ENCODE measurements around the gene P3H1. TPM values are rescaled to one million over a fixed set of nuclear protein-coding genes. Genes with fewer than 3 reads are reported as not detected.
"Not testable (repeated sequence)": the region's sequence is repeated elsewhere in the genome, so short reads cannot be mapped to it uniquely, and the experiment has no call there.

P3H1 gene
- 10 to 100 TPM; 40.1 to 43.3 TPM for total RNA-seq

DNA sequence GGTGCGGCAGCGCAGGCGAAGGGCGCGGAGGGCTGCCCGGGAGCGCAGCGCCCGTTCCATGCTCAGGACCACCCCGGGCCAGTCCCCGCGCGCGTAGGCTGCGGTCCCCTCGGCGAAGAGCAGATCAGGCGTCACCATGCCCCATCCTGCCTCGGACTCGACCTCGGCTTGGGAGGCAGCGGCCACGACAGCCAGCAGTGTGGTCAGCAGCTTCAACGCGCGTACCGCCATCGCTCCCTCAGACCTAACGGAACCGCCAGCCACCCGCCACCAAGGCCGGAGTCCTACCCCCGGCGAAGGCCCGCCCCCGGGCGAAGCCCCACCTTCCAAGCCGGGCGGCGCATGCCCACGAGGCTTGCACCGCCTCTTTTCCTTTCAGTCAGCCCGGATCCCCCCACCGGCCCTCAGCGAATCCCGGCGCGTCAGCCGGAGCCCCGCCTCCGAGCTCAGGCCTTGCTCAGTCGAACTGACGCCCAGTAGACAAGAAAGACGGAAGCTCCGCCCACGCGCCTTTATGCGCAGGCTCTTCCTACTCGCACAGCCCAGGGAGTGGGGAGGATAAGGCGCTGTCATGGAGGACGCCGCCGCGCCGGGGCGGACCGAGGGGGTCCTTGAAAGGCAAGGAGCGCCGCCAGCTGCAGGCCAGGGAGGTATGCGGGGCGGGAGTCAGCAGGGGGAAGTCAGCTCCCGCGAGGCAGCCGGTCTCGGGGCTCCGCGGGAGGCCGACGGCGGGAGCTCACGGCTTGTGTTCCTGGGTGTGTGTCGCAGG is at the start of gene P3H1, which contains the start of gene C1orf50:
P3H1 (minus strand) TSS at position 288 of the 769 bp plus-strand sequence; CDS start at position 231, 57 bp downstream.
C1orf50 (plus strand) TSS at position 509 of the 769 bp plus-strand sequence; CDS start at position 572, 63 bp downstream.
- ChIA-PET CTCF (interaction anchor here (0.6 to 3.8 kb wide), 22 partner anchors 9 to 1947 kb away, joined by 3 to 29 read pairs (median 5); partner anchors contain the start of genes CCDC30, CFAP57, EBNA1BP2 and PPIH), POLR2A (interaction anchor here (0.6 to 4.1 kb wide), 49 partner anchors 9 to 883 kb away, joined by 3 to 55 read pairs (median 4); partner anchors contain the start of genes CCDC30, CFAP57, CLDN19 and EBNA1BP2)
- peak; percentile 100 for DNase-seq
- Mint-ChIP-seq H3K4me1 (peaks cover 36% of the 10 kb centered on the region), H3K27ac (peak within 1 kb of the TSS; percentile 85), H3K36me3 (ENCODE audit: low read depth) (peaks cover 17% of the 10 kb centered on the region), H3K4me3 (no peak within 1 kb of the TSS), H3K27me3 (no peaks in the 10 kb centered on the region), H3K9me3 (no peaks in the 10 kb centered on the region)

GRCh38 chr1:42815941-42816584 is 49.2 kb upstream of the P3H1 start:
- Mint-ChIP-seq H3K27ac (peak overlapping the region; percentile 75), H3K4me3 (peak overlapping the region; percentile 79), H3K9me3 (no peaks in the 10 kb centered on the region), H3K27me3 (no peaks in the 10 kb centered on the region), H3K36me3 (ENCODE audit: low read depth) (peaks cover 7% of the 10 kb centered on the region), H3K4me1 (peaks cover 26% of the 10 kb centered on the region)
- peak; percentile 19 for DNase-seq
- CTCF ChIA-PET, result interaction anchor here (0.6 to 3.5 kb wide), 9 partner anchors 9 to 258 kb away, joined by 3 to 18 read pairs (median 4); partner anchors contain the start of genes C1orf50, P3H1 and ZNF691
- POLR2A ChIA-PET, result interaction anchor here (0.6 to 3.5 kb wide), 14 partner anchors 9 to 574 kb away, joined by 3 to 35 read pairs (median 4); partner anchors contain the start of genes C1orf50, P3H1, PPIH and TMEM269

DNA sequence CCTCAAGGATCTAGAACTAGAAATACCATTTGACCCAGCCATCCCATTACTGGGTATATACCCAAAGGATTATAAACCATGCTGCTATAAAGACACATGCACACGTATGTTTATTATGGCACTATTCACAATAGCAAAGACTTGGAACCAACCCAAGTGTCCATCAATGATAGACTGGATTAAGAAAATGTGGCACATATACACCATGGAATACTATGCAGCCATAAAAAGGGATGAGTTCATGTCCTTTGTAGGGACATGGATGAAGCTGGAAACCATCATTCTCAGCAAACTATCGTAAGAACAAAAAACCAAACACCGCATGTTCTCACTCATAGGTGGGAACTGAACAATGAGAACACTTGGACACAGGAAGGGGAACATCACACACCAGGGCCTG is 48.0 kb upstream of the P3H1 start:
- DNase-seq; H3K27ac Mint-ChIP-seq; H3K9me3 Mint-ChIP-seq; H3K36me3 Mint-ChIP-seq (ENCODE audit: low read depth); H3K4me3 Mint-ChIP-seq; H3K27me3 Mint-ChIP-seq: not testable (repeated sequence)
- CTCF ChIA-PET, result interaction anchor here (1.2 to 3.5 kb wide), 2 partner anchors 32 to 259 kb away, joined by 4 to 18 read pairs; partner anchors contain the start of gene ZNF691
- peaks cover 23% of the 10 kb centered on the region for H3K4me1 Mint-ChIP-seq
- POLR2A ChIA-PET, result interaction anchor here (3.5 kb wide), 1 partner anchor 48 kb away, joined by 35 read pairs; the partner anchor contains the start of genes C1orf50 and P3H1

DNA sequence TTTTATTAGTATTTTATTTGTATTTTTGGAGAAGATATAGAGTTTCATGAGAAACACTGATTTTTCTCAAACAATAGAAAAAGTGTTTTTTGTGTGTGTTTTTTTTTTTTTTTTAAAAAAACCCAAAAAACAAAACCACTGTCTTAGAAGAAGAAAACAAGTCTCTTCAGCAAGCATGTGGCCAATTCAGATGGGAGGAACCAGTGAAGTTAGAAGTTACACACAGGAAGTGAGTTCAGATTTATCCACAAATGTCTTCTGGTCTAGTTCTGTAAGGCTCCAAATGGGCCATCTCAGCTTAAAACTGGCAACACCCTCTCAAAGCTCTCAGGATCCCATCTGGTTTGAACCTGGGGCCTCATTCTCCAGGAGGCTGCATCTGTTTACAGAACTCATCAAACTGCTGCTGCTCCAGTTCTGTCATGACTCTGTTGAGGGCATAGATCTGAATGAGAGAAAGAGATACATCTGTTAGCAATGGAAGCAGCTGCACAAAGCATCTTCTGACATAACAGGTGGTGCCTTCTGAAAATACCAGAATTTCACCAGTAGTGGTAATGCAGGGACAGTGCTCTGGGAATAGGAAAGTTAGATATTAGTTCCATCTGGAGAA is 40.3 kb upstream of the P3H1 start:
- ChIA-PET POLR2A (interaction anchor here (1.1 to 1.8 kb wide), 3 partner anchors 9 to 39 kb away, joined by 3 to 5 read pairs (median 5); partner anchors contain the start of gene ZNF691), CTCF (interaction anchor here (0.9 to 1.8 kb wide), 5 partner anchors 9 to 266 kb away, joined by 3 to 7 read pairs (median 6); partner anchors contain the start of genes SVBP and ZNF691)
- no peak for DNase-seq
- Mint-ChIP-seq H3K9me3 (no peaks in the 10 kb centered on the region), H3K4me3 (no peak overlapping the region), H3K4me1 (peaks cover 16% of the 10 kb centered on the region), H3K36me3 (ENCODE audit: low read depth) (peaks cover 17% of the 10 kb centered on the region), H3K27me3 (no peaks in the 10 kb centered on the region), H3K27ac (peak overlapping the region; percentile 53)

- no peak for DNase-seq
- Mint-ChIP-seq H3K36me3 (ENCODE audit: low read depth) (peaks cover 17% of the 10 kb centered on the region), H3K4me3 (no peak overlapping the region), H3K27me3 (no peaks in the 10 kb centered on the region), H3K4me1 (peaks cover 16% of the 10 kb centered on the region), H3K9me3 (no peaks in the 10 kb centered on the region), H3K27ac (peak overlapping the region; percentile 53)
- ChIA-PET CTCF (interaction anchor here (0.9 to 1.8 kb wide), 2 partner anchors 9 to 117 kb away, joined by 6 to 7 read pairs; no protein-coding TSS in a partner anchor), POLR2A (interaction anchor here (1.1 to 1.8 kb wide), 2 partner anchors 9 to 40 kb away, joined by 5 read pairs; partner anchors contain the start of gene ZNF691)
Observed at GRCh38 chr1:42806593-42806992, 39.8 kb upstream of the P3H1 start.

GRCh38 chr1:42806171-42806570 is 39.3 kb upstream of the P3H1 start:
- no peak overlapping the region for H3K27ac Mint-ChIP-seq
- POLR2A ChIA-PET, result interaction anchor here (1.8 kb wide), 1 partner anchor 10 kb away, joined by 5 read pairs; no protein-coding TSS in a partner anchor
- DNase-seq, result no peak
- no peaks in the 10 kb centered on the region for H3K9me3 Mint-ChIP-seq
- CTCF ChIA-PET, result no interaction called here
- no peak overlapping the region for H3K4me3 Mint-ChIP-seq
- peaks cover 17% of the 10 kb centered on the region for H3K36me3 Mint-ChIP-seq (ENCODE audit: low read depth)
- no peaks in the 10 kb centered on the region for H3K27me3 Mint-ChIP-seq
- peaks cover 16% of the 10 kb centered on the region for H3K4me1 Mint-ChIP-seq

DNA sequence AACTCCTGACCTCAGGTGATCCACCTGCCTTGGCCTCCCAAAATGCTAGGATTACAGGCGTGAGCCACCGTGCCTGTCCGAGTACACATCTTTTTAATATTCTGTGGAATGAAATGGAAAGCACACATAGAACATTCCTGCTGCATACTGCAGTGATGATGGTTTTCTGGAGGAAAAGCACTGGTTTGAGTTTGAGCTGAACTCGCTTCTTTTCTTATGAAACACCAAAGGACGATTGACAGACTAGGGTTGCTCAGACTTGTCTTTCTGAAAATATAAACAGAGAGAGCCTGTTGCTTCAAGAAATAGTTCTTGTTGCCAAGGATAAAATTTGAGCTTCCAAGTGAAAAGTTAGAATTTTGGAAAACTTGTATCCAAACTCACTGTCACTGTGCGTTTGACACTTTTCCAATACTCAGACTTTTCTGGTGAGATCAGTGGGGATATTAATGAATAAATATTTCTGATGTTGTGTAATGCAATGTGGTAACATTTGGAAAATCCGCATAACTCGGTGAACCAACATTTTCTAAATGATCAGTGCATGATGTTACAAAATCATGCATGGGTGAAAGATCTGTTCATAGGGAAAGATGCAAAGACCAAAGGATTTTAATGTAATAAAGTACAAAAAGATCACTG is 35.1 kb upstream of the P3H1 start:
- DNase-seq, result no peak
- Mint-ChIP-seq H3K27ac (no peak overlapping the region), H3K4me3 (no peak overlapping the region), H3K36me3 (ENCODE audit: low read depth) (peaks cover 13% of the 10 kb centered on the region), H3K27me3 (peaks cover 4% of the 10 kb centered on the region), H3K4me1 (peaks cover 5% of the 10 kb centered on the region), H3K9me3 (no peaks in the 10 kb centered on the region)
- POLR2A ChIA-PET, result no interaction called here
- CTCF ChIA-PET, result no interaction called here

DNA sequence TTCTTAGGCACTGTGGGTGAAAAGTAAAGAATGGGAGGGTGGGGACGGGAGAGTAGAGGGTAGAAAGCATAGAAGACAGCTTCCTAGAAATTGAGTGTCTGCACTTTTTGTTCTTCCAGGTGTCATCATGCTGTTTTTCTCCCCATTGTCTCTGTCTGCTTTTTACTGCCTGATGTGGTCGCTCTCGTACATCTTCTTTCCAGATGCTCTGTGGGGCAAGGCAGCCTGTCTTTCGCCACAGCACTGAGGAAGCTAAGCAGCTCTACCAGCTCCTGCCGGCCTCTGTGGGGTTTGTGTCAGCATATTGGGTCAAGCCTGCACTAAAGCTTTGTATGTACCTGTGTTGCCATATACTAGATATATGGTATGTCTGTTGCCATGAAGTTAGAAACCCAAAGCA is 31.2 kb upstream of the P3H1 start:
- Mint-ChIP-seq H3K4me3 (no peak overlapping the region), H3K27me3 (peaks cover 18% of the 10 kb centered on the region), H3K4me1 (no peaks in the 10 kb centered on the region), H3K27ac (no peak overlapping the region), H3K36me3 (ENCODE audit: low read depth) (no peaks in the 10 kb centered on the region), H3K9me3 (no peaks in the 10 kb centered on the region)
- CTCF ChIA-PET, result no interaction called here
- POLR2A ChIA-PET, result no interaction called here
- no peak for DNase-seq

GRCh38 chr1:42797414-42797813 is 30.6 kb upstream of the P3H1 start:
- no peak overlapping the region for H3K4me3 Mint-ChIP-seq
- peaks cover 18% of the 10 kb centered on the region for H3K27me3 Mint-ChIP-seq
- CTCF ChIA-PET, result no interaction called here
- POLR2A ChIA-PET, result no interaction called here
- H3K4me1 Mint-ChIP-seq, result no peaks in the 10 kb centered on the region
- no peak for DNase-seq
- H3K27ac Mint-ChIP-seq, result no peak overlapping the region
- H3K36me3 Mint-ChIP-seq (ENCODE audit: low read depth), result no peaks in the 10 kb centered on the region
- no peaks in the 10 kb centered on the region for H3K9me3 Mint-ChIP-seq

DNA sequence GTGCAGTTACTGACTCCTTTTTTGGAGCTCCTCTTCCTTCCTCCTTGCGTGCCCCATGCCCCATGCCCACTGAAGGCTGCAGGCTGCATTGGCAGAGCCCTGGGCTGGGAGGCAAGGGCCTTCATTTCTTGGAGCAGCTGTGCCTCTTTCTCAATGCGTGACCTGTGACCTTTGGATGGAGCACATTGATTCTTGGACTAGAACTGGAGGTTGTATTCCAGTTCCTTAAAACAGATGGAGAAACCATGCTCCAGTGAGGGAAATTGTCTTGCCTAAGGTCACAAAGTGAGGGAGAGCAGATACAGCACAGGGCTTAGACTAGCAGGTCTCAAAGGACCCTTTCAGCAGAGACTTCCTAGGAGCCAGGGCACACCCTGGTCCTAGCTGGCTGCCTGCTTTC is 27.0 kb upstream of the P3H1 start:
- no peaks in the 10 kb centered on the region for H3K36me3 Mint-ChIP-seq (ENCODE audit: low read depth)
- ChIA-PET CTCF (no interaction called here), POLR2A (interaction anchor here (0.6 to 1.0 kb wide), 2 partner anchors 11 to 26 kb away, joined by 3 read pairs; no protein-coding TSS in a partner anchor)
- peaks cover 15% of the 10 kb centered on the region for H3K27me3 Mint-ChIP-seq
- H3K4me3 Mint-ChIP-seq, result no peak overlapping the region
- no peaks in the 10 kb centered on the region for H3K4me1 Mint-ChIP-seq
- no peaks in the 10 kb centered on the region for H3K9me3 Mint-ChIP-seq
- DNase-seq, result no peak
- H3K27ac Mint-ChIP-seq, result no peak overlapping the region

- DNase-seq, result no peak
- Mint-ChIP-seq H3K36me3 (ENCODE audit: low read depth) (peaks cover 8% of the 10 kb centered on the region), H3K27me3 (no peaks in the 10 kb centered on the region), H3K27ac (no peak overlapping the region), H3K4me3 (no peak overlapping the region), H3K4me1 (peaks cover 23% of the 10 kb centered on the region), H3K9me3 (no peaks in the 10 kb centered on the region)
- ChIA-PET CTCF (interaction anchor here (0.5 kb wide), 1 partner anchor 24 kb away, joined by 3 read pairs; no protein-coding TSS in a partner anchor), POLR2A (no interaction called here)
Observed at GRCh38 chr1:42788021-42788420, 21.2 kb upstream of the P3H1 start.

DNA sequence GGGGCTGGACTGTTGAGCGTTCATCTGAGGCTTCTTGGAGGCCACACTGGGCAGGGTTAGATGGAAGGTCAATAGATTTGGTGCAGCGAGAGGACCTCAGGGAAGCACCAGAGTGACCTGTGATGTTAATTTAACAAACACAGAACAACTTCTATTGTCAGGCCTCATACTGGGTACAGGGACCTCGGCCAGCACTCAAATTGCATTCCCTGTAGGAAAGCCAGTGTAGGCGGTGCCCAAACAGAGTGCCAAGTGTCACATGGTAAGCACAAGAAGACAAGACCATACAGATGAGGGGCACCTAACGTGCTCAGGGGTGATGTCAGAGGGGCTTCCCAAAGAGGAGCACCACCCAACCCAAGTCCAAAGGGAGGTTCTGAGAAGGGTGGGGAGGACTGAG is 19.3 kb upstream of the P3H1 start:
- CTCF ChIA-PET, result no interaction called here
- POLR2A ChIA-PET, result interaction anchor here (1.2 to 1.5 kb wide), 3 partner anchors 20 to 39 kb away, joined by 3 to 4 read pairs (median 4); partner anchors contain the start of genes C1orf50 and P3H1
- DNase-seq, result no peak
- peak overlapping the region; percentile 69 for H3K4me3 Mint-ChIP-seq
- H3K9me3 Mint-ChIP-seq, result no peaks in the 10 kb centered on the region
- H3K36me3 Mint-ChIP-seq (ENCODE audit: low read depth), result peaks cover 13% of the 10 kb centered on the region
- peaks cover 24% of the 10 kb centered on the region for H3K4me1 Mint-ChIP-seq
- no peaks in the 10 kb centered on the region for H3K27me3 Mint-ChIP-seq
- H3K27ac Mint-ChIP-seq, result no peak overlapping the region
